Mesangial cell (primary cell): ENCODE measurements around the gene TOMM40. TPM values are rescaled to one million over a fixed set of nuclear protein-coding genes. Genes with fewer than 3 reads are reported as not detected.

Source experiments
- total RNA-seq: library from RNA; depleted of rRNA; stranded (reverse); fragments of >200 nt; gene quantifications from 2 replicates; pipeline ENCODE4 v1.2.3, GENCODE V29; 2015

TOMM40 gene
- 52.9 and 155 TPM in 2 replicates for total RNA-seq

GRCh38 chr19:44891016-44891882 is at the start of gene TOMM40:
Gene TOMM40 (plus strand): TSS chr19:44891254. CDS start chr19:44891416, 162 bp downstream.

GRCh38 chr19:44845612-44846454 is 45.2 kb upstream of the TOMM40 start, which contains the start of gene NECTIN2:
Gene NECTIN2 (plus strand): TSS chr19:44846297. CDS start chr19:44846526, 229 bp downstream.

GRCh38 chr19:44905437-44906160 is 14.5 kb downstream of the TOMM40 start, which contains the start of gene APOE:
Gene APOE (plus strand): TSS chr19:44905796. CDS start chr19:44906625, 829 bp downstream.

GRCh38 chr19:44914433-44915206 is 23.6 kb downstream of the TOMM40 start, which contains the start of gene APOC1:
Gene APOC1 (plus strand): TSS chr19:44914608. CDS start chr19:44914892, 284 bp downstream.

GRCh38 chr19:44942067-44942571 is 51.1 kb downstream of the TOMM40 start, which contains the start of gene APOC4:
Gene APOC4 (plus strand): TSS chr19:44942237. CDS start chr19:44942278, 41 bp downstream.

Other genes with a start within 250 kb of the TOMM40 start
- 137 and 176 TPM in 2 replicates for gene PVR, start 247.3 kb upstream of the TOMM40 start, total RNA-seq
- 2.1 and 3.9 TPM in 2 replicates for gene CEACAM19, start 219.8 kb upstream of the TOMM40 start, total RNA-seq
- gene CEACAM16, start 192.1 kb upstream of the TOMM40 start, total RNA-seq, result not detected in 2 replicates
- 29.3 and 52.2 TPM in 2 replicates for gene BCL3, start 142.5 kb upstream of the TOMM40 start, total RNA-seq
- gene CBLC, start 113.4 kb upstream of the TOMM40 start, total RNA-seq, result 1.3 and 1.8 TPM in 2 replicates
- 8.5 and 205 TPM in 2 replicates for gene BCAM, start 82.2 kb upstream of the TOMM40 start, total RNA-seq
- 287 and 362 TPM in 2 replicates for gene NECTIN2, start 45.0 kb upstream of the TOMM40 start, total RNA-seq
- 12.2 and 158 TPM in 2 replicates for gene APOE, start 14.5 kb downstream of the TOMM40 start, total RNA-seq
- gene APOC1, start 23.4 kb downstream of the TOMM40 start, total RNA-seq, result 6.2 and 10.8 TPM in 2 replicates
- not detected in 2 replicates for gene APOC4, start 51.0 kb downstream of the TOMM40 start, total RNA-seq
- gene APOC2, start 54.8 kb downstream of the TOMM40 start, total RNA-seq, result not detected in 2 replicates
- gene CLPTM1, start 64.1 kb downstream of the TOMM40 start, total RNA-seq, result 127 and 130 TPM in 2 replicates
- gene RELB, start 110.2 kb downstream of the TOMM40 start, total RNA-seq, result 20.0 and 35.9 TPM in 2 replicates
- gene CLASRP, start 147.8 kb downstream of the TOMM40 start, total RNA-seq, result 16.6 and 28.5 TPM in 2 replicates
- gene ZNF296, start 185.2 kb downstream of the TOMM40 start, total RNA-seq, result 1.5 and 1.9 TPM in 2 replicates
- 38.0 and 53.8 TPM in 2 replicates for gene GEMIN7, start 188.0 kb downstream of the TOMM40 start, total RNA-seq
- gene PPP1R37, start 201.9 kb downstream of the TOMM40 start, total RNA-seq, result 46.3 and 64.8 TPM in 2 replicates